Left renal cortex interstitium (tissue), 4 donors: Measurements from ENCODE around the gene SGCD. TPM values are rescaled to one million over a fixed set of nuclear protein-coding genes. Genes with fewer than 3 reads are reported as not detected.

Experiments used
- DNase-seq, 4 donors: peaks; one replicate each; pipeline ENCODE4 v3.0.0-alpha.2; 2013; ENCODE audit warnings: low read depth in 4 of 4, low spot score in 2 of 4, missing footprints in 1 of 4
- polyA plus RNA-seq, 4 donors: library from polyadenylated mRNA; unstranded; fragments of 120-200 nt; gene quantifications; one replicate each; pipeline ENCODE4 v1.2.1, GENCODE V29; 2013; ENCODE audit not compliant: insufficient read length in 4 of 4

Gene SGCD
- 1 to 10 TPM; 3.8 to 6.0 (median 5.2) TPM for polyA plus RNA-seq

DNA sequence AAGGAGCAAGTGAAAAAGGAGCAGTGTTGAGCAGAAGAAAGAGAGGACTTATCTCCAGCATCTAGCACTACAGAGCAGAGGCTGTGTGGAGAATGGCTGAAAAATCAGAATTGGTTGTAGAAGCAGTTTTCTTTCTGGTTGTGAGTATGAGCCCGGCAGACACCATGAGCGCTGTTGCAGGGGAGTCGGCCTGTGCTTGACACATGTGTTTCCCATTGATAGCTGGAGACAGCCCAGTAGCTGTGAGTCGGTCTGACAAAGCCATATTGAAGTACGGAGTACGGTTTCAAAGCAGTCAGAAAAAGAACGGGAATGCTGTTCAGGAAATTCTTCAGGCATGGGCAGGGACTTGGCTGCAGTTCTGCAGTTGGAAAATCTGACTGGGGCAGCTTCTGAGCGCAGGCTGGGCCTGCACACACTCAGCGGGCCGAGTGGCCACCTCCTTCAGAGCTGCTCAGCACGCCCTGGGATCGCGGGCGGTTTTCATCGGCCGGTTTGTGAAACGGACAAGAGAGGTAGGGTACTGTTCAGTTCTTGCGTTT lies at the start of gene SGCD:
Gene SGCD, plus strand, starts transcription at position 447 of the 542 bp plus-strand sequence.
- peak in 2 of 4 donors; percentile 38 to 49 for DNase-seq

DNA sequence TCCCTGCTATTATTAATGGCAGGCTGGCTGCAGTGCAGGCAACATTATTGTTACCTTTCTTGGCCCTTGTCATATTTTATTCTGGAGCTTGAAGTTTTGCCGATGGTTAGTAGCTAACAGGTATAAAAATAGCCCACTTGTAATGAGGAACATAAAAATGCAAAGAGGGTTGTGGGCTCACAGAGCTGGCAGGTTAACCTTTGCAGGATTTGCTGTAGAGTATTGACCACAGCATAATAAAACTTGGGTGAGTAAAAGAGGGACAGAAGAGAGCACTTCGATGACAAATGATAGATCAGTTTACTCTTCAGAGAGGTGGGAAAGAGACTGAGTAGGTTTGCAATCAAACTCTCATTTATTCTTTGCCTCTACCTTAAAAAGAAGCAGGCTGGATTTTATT lies 49.7 kb upstream of the SGCD start:
- DNase-seq: no peak

DNA sequence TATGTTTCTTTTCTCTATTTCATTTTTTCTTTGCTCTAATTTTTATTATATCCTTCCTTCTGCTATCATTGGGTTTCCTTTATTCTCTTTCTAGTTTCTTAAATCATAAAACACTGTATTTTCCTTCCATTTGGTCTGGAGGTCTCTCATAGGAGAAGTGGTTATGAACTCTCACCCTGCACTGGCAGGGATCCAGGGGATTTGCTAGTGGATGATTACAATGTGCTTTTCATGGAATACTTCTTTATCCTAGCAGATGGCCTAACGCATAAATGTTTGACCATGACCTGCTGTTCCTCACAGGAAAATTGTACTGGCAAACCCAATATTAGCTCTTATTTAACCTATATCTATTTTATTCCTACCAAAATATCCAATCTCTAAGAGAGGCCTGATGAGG lies 31.5 kb upstream of the SGCD start:
- DNase-seq: no peak

DNA sequence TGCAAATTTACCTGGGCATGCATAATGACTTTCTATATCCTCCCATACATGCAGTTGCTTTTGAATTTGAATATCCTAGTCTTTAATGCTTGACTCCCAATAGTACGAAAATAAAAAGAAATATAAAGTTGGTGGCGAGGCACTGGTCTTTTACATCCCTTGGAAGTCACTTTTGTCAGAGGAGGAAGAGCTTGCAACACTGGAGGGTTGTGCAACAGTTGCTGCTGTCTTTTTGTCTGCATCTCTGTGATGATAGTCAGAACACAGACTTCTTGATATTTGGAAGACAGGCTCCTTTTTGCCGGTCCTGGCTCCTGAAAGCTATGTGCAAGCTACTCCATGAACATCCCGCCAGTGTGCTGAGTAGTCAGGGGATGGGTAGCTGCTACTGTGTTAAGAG lies 16.8 kb upstream of the SGCD start:
- DNase-seq: no peak

DNA sequence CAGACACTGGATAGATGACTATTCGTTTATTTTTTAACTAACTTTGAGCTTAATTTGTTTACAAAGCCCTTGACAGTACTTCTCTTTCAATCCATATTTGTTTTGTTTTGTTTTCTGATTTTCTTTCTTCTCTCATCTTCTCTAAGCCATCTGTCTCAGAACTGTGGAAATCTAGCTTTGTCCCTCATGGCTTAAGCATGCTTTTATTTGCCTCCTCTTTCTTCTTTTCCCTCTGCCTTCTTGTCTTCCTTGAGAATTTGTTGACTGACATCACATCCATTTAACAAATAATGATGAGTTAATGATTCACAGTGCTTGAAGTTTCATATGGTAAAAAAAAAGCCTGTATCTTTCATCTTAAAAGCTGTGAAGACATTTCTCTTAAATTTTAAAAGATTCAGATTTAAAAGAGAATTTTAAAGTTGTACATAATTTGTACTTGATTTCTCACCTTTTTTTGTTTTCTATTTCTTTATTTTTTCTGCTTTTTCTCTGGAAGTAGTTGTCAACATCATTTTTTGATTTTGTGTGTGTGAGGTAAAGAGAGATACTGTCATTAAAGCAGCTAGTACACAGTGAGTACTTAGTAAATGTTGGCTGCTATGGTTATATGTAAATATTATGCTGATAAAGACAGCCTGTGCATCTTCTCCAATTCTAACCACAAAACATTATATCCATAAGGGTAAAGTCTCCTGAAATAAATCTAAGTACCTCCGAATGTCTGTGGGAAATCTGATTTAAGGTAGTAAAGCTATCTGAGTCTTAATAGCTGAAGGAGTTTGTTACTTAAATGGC lies 13.9 kb upstream of the SGCD start:
- no peak for DNase-seq

DNA sequence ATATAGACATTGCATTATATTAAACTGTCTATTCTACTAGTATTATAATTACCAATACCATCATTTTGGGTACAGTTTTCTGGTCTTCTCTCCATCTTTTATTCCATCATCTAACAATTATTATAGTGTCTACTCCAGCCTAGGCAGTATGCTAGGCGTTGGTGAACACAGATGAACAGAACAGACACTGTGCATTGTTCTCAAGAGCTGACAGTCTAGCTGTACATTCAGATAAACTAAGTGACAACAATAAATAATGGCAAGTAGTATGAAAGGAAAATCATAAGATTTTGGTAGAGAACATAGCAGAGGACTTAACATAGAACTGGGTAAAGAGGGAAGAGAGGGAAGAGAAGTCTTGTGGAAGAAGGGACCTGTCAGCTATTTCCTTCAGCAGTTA lies 12.5 kb upstream of the SGCD start:
- DNase-seq: no peak

DNA sequence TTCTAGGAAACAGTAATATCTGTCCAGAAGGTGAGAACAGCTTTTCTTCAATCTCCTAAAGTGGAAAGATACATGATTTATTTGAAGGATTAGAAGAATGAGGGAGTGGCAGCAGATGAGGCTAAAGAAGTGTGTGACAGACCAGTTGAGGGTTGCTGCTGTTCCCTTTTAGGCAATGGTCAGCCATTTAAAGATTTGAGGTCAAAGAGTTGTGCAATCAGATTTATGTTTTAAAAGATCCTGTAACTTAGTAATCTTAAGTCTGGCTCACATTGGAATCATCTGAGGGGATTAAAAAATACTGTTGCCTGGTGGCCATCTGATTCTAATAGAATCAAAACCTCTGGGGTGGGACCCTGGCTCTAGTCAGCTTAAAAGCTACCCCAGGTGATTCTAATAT lies 4.3 kb upstream of the SGCD start:
- no peak for DNase-seq

DNA sequence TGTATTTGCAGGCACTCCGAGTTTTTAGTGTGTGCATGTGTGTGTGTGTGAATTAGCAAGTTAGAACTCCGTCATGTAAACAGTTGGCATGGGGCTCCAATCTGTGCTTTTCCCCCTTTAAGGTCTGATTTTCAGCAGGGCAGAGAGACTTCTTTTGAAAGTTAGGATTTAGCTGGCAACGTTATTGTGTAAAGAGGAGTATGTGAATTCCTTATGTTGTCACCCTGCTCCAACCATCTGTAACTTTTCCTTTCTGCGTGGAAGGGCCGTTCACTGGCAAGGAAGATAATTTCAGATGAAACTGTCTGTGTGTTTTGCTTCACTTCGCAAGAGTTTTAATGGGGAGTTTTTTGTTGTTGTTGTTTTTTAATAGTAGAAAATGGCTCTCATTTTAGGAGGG lies 332 bp downstream of the SGCD start:
- DNase-seq: peak in 1 of 4 donors; percentile 40

DNA sequence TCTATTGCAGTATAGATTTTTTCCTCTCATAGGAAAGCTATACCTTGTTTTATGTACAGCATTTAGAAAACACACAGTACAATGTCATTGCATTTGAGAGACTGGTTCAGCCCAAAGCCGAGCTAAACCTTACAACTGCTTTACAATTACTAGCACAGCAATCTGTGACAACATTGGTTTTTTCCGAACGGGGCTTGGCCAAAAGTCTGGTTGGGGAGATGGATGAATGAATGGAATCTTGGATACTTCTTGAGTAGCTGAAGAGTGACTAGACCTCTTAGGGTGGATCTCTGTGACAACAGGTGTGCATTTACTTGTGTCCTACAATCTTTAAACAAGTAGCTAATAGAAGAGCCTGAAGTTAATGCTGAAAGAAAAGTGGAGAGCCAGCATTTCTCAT lies 1.2 kb downstream of the SGCD start:
- DNase-seq: no peak

DNA sequence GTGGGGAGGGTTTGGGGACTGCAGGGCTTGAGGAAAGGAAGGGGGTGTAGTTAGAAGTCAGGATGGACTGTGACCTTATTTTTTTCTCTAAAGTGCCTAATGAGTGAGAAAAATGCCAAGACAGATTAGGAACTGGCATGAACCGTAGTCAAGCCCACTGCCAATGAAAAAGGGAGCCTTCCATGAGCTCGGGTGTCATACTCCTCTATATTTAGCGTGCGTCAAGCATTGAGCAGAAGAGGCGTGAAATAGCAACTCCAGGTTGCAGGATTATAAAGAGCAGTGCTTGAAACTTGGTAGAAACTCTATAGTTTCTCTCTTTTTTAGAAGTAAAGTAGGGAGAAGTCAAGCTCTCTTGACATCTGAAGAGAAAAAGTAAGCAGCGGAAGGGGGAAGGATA lies 1.8 kb downstream of the SGCD start:
- no peak for DNase-seq

DNA sequence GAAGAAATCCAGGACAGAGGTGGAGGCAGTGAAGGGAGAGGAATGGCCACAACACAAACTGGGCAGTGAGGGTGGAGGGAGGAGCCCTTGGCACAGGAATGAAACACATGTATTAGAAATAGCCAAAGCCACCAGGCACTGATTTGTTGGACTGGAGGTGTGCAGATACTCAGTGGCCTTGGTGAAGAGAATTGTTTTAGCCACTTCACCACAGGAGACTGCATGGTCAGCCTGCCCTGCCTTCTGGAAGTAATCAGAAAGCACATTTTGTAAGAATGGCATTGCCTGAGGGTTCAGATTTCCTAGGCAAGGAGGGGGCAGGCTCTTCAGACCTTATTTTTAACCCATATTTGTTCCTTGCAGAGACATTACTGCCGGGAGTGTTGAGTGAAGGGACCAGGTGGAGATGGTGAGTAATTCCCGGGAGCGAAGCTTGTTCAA lies 2.2 kb downstream of the SGCD start:
- no peak for DNase-seq

DNA sequence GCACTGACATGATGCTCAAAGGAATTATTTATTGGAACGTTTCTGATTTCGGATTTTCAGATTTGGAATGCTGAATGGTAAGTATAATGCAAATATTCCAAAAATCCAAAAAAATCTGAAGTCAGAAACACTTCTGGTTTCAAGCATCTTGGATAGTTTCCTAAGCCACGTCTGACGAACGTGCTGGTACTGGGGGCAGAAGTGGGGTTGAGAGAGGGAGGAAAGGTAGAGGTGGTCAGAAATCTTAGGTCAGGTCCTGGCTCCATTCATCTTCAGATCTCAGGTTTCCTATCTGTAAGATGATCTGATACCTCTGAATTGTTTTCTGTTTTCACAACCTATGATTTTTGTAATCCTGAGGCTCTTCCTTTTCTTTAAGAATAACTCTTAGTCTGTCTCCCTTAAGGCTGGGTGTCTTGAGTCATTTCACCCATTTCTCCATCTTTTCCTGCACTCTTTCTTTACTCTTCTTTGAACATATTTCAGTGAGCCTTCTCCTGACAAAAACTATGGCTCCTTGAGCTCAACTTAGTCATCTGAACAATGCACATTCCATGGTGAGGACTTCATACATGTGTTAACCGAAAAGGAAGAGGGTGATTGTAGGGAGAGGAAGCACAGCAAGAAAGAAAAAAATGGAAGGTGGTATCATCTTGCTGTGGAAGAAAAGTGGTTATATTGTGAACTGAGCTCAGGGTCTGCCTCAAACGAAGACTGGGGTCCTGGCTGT lies 3.3 kb downstream of the SGCD start:
- no peak for DNase-seq

DNA sequence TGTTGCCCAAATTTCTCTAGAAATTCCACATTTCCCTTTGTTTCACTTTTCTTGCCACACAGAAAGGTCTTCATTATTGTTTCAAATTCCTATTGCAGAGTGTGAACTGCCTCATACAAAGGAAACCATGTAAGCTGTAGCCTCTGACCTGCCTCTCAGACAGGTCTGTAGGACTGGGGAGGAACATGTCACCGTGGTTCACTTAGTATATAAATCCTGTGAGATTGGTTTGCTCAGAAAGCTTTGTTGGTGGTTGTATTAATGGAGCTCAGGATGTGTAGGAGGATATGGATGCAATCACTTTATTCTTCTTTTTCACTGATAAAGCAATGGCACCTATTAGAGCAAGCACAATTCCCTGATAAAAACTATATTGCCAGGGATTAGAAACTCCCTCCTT lies 4.2 kb downstream of the SGCD start:
- no peak for DNase-seq

DNA sequence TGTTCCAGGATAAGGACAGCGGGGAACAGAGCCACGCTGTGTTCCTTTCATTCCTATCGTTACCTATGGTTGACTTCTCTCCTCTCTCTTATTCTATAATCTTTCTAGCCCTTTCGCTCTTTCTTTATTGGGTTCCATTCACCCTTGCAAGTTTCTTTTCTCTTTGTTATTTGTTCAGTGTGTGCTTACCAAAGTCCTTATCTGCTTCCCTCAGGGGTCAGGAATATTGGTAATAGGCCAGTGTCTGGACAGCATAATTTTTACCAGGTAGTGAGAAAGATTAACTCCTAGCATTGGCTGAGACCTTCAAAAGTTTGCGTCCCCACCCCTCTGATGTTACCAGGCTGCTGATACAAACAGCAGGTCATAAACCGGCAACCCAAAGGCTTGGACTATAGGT lies 4.9 kb downstream of the SGCD start:
- no peak for DNase-seq

DNA sequence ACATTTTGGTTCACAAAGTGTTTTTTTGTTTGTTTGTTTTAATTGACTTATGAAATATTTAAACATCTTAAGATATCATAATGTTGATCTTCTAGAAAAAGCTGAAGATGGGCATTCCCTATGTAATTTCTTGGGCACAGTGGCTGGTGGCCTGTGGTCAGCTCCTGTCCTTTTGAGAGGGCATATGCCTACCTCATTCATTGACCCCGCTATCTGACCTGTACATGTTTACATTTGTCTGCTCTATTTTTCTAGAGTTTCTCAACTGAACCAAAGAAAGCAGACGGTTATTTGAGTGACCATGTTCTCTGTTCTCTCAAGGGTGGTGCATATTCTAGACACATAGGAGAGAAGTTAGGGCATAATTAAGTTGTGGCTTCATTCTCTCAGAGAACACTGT lies 5.3 kb downstream of the SGCD start:
- no peak for DNase-seq

DNA sequence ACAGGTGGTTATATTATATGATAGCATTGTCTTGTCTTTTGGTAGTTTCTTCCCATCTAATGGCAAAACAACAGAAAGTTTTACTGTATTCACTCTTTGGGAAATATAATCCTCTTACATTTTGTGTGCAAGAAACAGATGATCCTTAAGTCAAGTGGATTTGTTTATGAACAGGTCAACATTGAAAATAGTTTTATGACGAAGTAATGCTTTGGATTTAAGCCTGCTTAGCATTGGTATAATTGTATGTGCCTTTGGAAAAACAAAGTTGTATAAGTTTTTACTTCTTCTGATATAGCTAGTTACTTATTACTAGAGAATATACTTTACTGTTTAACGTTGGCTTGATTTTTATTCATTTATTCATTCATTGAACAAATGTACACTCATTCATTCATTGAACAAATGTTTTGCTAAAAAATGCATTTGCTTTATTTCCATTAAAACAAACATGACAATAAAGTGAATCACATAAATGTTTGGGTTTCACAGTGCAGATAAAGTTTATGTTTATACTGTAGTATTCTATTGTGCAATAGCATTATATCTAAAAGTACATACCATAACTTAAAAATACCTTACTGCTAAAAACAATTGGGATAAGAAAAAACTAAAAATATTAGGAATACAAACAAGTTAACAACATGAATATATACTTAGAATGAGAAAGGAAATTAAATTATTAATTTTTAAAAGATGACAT lies 12.3 kb downstream of the SGCD start:
- no peak for DNase-seq

DNA sequence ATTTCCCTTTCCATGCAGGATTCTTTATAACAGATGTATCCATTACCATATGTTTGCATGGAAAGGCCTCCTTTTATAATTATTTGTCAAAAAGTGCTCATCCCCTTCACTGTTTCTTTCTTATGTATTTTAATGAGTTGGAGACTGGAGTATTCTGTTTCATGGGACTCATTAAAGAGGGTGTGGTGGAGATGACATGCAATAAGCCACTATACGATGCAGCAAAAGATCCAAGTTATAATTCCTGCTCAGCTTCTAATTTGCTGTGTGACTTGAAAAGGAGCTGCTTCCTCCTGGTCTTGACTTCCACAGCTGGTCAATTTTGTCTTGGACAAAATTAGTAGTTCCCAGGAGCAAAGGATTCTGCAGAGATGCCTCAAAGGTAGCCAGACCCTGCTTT lies 13.9 kb downstream of the SGCD start:
- DNase-seq: no peak

DNA sequence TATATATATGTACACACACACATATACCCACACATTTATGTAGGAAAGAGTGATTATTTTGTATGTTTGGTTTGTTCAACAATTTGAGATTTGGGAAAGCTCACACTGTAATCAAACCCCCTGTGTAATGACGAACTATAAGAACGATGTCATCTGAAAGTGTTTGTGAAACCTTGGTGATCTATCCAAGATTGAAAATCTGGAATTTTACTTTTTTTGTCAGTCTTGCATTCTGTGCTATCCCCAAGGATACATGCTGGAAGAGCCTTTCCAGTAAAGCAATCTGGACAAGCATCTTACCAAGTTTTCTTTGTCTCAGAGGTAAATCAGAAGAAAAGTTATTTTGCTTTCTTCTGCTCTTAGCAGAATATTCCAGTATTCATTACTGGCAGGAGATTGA lies 23.3 kb downstream of the SGCD start:
- DNase-seq: no peak

DNA sequence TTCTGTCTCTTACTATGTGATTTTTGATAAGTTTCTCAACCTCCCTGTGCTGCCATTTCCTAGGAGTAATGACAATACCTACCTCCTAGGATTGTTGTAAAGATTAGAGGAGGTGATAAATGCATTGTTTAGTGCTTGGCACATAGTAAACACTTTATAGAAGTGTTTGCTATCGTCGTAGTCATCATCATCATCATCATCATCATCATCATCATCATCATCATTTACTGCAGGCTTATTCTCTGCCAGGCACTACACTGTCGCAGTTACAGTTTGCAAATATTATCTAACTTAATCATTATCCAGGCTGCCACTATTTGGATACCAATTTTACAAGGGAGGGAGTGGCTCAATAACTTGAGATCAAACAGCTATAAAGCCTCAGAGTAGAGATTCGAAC lies 24.5 kb downstream of the SGCD start:
- no peak for DNase-seq

DNA sequence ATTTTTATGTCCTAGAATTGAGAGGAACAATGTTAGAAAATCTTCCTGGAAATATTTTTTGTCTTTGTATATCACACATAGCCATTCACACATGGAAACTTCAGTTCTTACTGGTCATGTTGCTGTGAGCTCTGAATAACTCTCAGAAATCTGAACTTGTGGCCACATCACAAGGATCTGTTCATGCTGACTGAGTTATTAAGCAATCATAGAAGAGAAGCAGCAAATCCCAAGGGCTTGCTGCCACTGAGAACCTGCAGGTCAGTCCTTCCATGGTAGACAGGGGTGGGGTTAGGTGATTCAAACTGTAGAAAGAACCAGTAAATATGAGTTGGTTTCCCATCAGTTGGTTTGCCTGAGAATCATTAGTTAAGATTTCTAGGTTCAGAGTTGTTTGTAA lies 27.6 kb downstream of the SGCD start:
- no peak for DNase-seq

DNA sequence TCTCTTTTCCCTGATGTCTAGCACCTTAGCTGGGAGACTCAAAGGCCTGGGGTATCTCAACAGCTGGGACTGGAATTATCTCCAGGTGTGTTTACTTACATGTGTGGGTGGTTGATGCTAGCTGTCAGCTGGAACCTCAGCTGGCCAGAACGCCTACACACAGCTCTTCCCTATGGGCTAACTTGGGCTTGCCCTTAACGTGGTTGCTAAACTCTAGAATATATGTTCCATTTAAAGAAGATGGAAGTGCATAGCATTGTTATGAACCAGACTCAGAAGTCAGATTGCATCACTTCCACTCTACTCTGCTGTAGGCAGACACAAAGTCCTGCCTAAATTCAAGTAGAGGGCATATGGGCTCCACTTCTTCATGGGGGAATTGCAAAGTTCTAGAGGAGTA lies 29.3 kb downstream of the SGCD start:
- DNase-seq: no peak
